HuH-7 (cell line): Measurements from ENCODE around the gene TTC27.
"Not testable (repeated sequence)": the region's sequence is repeated elsewhere in the genome, so short reads cannot be mapped to it uniquely, and the experiment has no call there.

Experiments used
- DNase-seq: peaks from one replicate; pipeline ENCODE4 v3.0.0; 2011; ENCODE audit warnings: low spot score

TTC27 gene

GRCh38 chr2:32719933-32720716 lies 92.3 kb downstream of the TTC27 start:
- DNase-seq, result no peak

DNA sequence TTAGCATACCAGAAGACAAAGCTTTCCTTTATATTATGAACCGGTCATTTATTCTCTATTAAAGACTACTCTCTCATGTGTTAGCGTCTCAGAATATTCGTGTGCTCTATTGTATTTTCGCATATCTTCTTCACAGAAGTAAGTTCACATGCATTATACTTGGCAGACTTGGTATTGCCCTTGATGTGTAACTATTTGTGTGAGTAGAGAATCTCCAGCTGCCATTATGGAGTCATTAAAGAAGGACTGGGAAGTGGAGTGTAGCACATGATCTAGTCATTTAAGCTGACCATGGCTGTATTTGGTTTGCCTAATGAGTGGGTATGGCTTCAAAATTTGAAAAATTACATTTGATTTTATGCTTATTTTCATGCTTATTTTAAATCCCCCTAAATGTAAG lies 92.9 kb downstream of the TTC27 start:
- no peak for DNase-seq

- DNase-seq, result no peak
Measured at GRCh38 chr2:32721376-32721775, 93.5 kb downstream of the TTC27 start.

GRCh38 chr2:32723467-32724079 lies 95.7 kb downstream of the TTC27 start:
- no peak for DNase-seq

GRCh38 chr2:32726678-32727077 lies 98.8 kb downstream of the TTC27 start:
- DNase-seq, result not testable (repeated sequence)

GRCh38 chr2:32727157-32727556 lies 99.3 kb downstream of the TTC27 start:
- no peak for DNase-seq

- DNase-seq, result not testable (repeated sequence)
Measured at GRCh38 chr2:32730958-32731357, 103.1 kb downstream of the TTC27 start.

DNA sequence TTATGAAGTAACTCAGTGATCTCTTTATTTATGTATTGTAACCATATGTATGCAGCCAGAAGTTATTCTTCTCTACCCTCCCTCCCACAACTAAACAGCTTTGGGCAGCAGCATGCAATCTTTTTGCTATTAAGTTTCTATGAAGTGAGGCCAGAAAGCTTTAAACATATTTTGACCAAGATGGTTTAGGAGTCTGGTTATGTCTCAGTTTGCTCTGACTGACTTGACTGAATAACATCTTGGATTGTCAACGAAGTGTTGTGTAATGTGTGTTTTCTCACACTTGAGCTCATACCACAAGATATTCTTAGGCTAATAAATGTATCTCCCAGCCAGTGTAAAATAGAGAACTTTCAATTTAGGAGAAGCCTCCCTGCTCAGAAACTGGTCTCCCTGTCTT lies 104.3 kb downstream of the TTC27 start:
- DNase-seq, result no peak

DNA sequence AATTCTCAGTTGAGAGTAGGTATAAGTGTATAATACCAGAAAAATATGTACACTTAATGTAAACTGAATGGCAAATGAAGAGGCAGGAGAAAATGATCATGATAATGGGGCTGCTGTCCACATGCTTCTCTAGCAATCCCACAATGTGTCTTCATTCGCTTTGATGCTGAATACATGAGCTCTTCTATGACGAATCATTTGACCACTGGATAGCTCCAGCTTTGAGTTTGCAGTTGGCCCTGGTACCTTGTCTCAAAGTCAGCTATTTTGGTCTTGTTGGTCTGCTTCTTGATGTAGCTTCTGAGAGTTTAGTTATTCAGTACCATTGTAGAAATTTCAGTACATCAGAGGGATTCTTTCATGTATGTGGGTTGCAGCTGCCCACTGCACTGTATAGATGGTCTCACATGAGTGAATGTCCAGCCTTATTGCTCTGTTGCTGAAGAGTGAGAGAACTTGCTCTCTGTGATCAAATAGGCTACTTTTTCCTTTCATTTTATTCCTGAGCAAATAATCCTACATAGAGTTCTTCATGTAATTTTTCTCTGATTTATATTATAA lies 105.1 kb downstream of the TTC27 start:
- DNase-seq, result no peak

DNA sequence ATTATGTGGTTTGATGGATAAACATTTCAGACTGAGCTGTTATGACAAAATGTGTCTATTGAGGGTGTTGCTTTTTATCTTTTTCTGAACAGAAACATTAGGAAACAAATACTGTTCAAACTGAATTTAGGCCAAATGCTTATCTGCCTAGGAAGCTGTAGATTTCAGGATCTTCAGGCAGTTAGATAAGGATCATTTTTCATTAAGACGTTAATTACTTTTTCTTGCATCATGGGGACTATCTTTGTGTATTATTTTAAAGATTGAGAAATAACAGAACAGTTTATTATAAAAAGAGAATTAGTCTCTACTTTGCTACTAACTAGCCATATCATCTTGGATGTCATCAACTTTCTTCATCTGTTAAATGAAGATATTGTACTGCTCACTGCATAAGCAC lies 107.5 kb downstream of the TTC27 start:
- DNase-seq, result no peak

- no peak for DNase-seq
Measured at GRCh38 chr2:32738939-32739338, 111.1 kb downstream of the TTC27 start.

- no peak for DNase-seq
Measured at GRCh38 chr2:32739664-32740063, 111.8 kb downstream of the TTC27 start.

GRCh38 chr2:32741575-32741974 lies 113.7 kb downstream of the TTC27 start:
- DNase-seq, result no peak

DNA sequence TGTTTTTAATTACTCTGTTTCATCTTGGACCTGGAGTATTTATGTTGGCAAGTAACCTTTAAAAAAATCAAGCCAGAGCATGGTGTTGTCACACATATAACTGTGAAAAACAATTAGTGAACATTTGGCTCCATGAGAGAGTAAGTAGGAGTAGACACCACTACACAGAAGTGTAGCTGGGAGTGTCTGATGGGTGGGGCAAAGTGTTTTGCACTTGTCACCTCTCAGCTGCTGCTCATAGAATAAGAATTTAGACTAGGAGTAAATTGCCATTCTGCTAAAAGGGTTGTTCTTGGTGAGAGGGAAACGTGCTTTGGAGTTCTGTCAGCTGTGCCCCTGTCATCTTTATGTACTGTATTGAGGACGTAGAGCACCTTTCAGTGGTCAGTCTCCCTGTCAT lies 114.5 kb downstream of the TTC27 start:
- DNase-seq, result no peak

DNA sequence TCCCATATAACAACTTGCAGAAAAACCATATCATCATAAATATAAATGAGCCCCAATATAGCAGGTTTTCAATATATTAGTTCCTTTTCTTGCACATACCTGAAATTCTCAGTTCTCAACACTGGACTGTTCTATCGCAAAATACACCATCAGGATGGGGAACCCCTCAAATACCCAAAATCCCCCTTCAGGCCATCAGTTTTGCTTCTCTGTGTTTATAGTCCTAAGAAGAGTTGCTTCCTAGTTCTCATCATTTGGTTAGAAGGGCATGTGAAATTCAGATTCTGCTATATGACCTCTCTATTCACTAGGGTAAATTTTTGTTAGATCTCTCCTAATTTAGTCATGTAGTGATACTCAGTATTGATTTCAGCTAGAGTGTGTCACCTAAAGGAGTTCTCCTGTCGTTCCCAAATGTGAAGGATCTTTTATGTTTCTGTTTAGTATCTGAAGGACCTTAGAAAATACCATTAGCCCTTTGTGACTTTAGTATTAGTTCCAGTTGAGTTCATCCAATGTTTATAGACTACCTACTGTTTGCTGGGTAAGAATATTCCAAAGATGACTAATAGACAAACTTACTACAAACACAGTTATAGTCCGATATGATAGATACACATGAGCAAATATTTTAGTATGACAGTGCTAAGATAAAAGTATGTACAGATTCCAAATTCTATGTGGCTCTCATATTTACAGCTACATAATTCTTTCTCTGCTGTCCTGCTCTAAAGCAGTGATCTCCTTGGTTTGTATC lies 115.8 kb downstream of the TTC27 start:
- DNase-seq, result no peak

DNA sequence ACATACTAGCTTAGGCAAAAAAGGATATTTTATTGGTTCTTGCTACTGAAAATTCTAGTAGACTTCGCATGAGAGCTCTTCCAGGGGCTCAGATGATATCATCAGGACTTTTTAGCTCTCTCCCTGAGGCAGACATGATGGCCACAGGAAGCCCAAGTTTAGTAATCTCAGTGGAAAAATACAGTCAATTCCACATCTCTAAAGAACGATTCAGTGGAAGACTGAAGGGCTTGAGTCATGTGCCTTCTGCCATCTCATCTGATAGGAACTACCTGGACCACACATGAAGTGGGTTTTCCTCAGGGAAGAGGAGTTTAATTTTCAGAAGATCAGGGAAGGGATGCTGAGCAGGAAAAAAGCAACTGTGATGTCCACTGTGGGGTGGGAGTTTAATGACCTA lies 117.3 kb downstream of the TTC27 start:
- no peak for DNase-seq

DNA sequence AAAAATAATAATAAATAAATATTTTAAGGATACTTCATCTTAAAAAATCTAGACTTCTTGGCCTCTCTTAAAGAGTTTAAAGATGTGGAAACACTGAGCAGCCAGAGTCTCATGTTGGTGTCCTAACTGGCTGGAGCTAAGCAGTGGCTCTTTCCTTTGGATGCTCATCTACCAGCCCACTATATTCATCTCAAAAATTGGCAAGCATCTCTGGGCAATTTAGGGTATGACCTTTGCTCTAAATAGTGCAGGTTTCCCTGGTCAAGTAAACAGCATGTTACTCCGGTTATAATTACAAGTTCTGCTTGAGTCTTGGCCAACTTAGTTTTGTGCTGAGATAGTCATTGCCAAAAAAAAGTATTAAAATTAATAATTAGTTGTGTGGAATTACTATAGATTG lies 117.8 kb downstream of the TTC27 start:
- no peak for DNase-seq

DNA sequence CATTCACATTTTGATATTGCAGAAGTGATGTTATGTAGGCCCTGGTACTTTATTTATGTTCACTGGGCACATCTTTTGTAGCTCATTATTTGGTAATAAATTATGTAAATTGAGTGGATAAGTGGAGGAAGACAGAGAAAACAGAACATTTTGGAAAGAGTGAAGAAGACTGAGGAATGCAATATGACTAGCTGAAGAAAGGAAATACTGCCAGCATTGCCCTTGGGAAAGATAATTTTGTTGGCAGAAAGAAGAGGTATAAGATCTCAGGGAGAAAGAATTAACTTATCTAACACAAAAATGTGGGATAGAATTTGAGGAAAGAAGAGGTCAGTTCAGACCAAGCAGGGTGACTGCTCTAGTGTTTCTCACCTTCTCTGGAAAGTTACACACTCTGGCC lies 118.8 kb downstream of the TTC27 start:
- no peak for DNase-seq

- DNase-seq, result no peak
Measured at GRCh38 chr2:32748158-32748557, 120.3 kb downstream of the TTC27 start.

- no peak for DNase-seq
Measured at GRCh38 chr2:32750880-32751279, 123.0 kb downstream of the TTC27 start.

DNA sequence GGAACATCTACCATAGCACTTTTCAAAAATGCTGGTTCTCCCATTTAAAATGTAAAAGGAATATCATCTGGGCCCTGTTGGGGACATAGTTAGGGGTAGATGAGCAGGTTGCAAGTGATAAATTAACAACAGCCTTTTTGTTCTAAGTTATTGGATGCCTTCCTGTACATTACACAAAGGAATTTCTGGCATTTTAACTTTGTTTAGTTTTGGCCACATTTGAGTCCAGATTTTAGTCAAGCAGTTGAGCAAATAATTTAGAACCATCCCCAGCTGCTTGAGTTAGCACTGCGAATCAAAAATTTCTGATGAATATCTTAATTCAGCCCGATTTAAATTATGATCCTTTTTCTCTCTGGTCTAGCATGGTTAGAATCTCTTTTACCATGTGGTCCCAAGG lies 124.4 kb downstream of the TTC27 start:
- no peak for DNase-seq

DNA sequence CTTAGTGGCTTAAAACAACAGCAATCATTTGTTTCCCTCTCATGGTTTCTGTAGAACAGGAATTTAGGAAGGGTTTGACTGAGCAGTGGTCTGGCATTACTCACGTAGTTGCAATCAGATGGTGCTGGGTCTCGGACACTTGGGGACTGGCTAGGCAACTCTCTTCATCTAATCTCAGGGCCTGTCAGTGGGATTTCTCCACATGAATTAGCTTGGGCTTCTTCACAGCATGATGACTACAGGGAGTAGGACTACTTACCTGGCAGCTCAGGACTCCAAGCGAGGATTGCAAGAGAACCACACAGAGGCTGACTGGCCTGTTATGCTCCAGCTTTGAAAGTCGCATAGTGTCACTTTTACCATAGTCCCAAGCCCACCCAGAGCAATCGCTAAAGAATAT lies 125.1 kb downstream of the TTC27 start:
- DNase-seq, result no peak

DNA sequence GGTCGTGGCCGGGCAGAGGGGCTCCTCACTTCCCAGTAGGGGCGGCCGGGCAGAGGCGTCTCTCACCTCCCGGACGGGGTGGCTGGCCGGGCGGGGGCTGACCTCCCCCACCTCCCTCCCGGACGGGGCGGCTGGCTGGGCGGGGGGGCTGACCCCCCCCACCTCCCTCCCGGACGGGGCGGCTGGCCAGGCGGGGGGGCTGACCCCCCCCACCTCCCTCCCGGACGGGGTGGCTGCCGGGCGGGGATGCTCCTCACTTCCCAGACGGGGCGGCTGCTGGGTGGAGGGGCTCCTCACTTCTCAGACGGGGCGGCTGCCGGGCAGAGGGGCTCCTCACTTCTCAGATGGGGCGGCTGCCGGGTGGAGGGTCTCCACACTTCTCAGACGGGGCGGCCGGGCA lies 126.8 kb downstream of the TTC27 start:
- DNase-seq, result not testable (repeated sequence)
